ENCODE measurements around the gene PJA1.

DNA sequence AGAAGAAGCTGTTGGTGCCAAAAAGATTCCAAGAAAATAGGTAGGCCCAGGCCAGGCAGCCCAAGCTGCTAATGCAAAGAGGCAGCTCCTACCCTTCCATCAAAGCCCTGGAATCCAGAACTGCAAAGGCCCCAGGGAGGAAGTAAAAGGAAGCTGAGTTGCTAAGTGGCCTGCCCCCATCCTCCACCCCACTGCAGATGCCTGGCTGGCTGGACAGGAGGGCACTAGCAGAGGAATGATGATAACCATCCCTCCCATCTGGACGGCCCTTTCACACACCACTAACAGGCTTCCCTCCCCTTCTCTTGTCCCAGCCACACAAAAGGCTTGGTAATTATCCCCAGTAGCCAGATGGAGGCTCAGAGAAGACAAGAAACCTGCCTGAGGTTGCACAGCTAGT lies 32.4 kb upstream of the PJA1 start:
- TF ChIP-seq, protein P1, sequence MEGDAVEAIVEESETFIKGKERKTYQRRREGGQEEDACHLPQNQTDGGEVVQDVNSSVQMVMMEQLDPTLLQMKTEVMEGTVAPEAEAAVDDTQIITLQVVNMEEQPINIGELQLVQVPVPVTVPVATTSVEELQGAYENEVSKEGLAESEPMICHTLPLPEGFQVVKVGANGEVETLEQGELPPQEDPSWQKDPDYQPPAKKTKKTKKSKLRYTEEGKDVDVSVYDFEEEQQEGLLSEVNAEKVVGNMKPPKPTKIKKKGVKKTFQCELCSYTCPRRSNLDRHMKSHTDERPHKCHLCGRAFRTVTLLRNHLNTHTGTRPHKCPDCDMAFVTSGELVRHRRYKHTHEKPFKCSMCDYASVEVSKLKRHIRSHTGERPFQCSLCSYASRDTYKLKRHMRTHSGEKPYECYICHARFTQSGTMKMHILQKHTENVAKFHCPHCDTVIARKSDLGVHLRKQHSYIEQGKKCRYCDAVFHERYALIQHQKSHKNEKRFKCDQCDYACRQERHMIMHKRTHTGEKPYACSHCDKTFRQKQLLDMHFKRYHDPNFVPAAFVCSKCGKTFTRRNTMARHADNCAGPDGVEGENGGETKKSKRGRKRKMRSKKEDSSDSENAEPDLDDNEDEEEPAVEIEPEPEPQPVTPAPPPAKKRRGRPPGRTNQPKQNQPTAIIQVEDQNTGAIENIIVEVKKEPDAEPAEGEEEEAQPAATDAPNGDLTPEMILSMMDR (IDR thresholded peaks at IDR 0.05): no peak
- no peak for TF ChIP-seq CEBPB (IDR thresholded peaks at IDR 0.05)
- TF ChIP-seq POLR2A (IDR thresholded peaks at IDR 0.05; ENCODE audit: low read length): no peak
- TF ChIP-seq POLR2AphosphoS2 (conservative IDR thresholded peaks at IDR 0.05; ENCODE audit: low read length): no peak
- no peak for TF ChIP-seq CBX8 (IDR thresholded peaks at IDR 0.05)
- TF ChIP-seq, protein P2, sequence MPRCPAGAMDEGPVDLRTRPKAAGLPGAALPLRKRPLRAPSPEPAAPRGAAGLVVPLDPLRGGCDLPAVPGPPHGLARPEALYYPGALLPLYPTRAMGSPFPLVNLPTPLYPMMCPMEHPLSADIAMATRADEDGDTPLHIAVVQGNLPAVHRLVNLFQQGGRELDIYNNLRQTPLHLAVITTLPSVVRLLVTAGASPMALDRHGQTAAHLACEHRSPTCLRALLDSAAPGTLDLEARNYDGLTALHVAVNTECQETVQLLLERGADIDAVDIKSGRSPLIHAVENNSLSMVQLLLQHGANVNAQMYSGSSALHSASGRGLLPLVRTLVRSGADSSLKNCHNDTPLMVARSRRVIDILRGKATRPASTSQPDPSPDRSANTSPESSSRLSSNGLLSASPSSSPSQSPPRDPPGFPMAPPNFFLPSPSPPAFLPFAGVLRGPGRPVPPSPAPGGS (IDR thresholded peaks at IDR 0.05): no peak
- TF ChIP-seq JUN (IDR thresholded peaks at IDR 0.05): no peak
- no peak for TF ChIP-seq NR3C1 (IDR thresholded peaks at IDR 0.05)
